GM23338 (cell line): ENCODE data around the gene PKNOX2. TPM values are rescaled to one million over a fixed set of nuclear protein-coding genes. Genes with fewer than 3 reads are reported as not detected.

ENCODE experiments used
- ATAC-seq: fragments of 200-7000 bp; cut with Tn5 transposase; 3 replicates; pipeline ENCODE4 v1.9.1; 2020
- DNase-seq: peaks from one replicate; pipeline ENCODE4 v3.0.0-alpha.2; 2015; ENCODE audit warnings: low spot score
- H2AFZ ChIP-seq: fragments of 200-600 bp; sonication (generic); 2 replicates; pipeline ENCODE4 v1.8.0; 2016; ENCODE audit warnings: antibody characterized with exemption, mild to moderate bottlenecking, moderate library complexity
- H3F3A ChIP-seq: fragments of 200-600 bp; sonication (generic); replicated peaks from 2 replicates; pipeline ENCODE4 v1.8.0; 2017; ENCODE audit warnings: antibody characterized with exemption, mixed run types, low read depth
- H3K27ac ChIP-seq: fragments of 200-600 bp; sonication (generic); 2 replicates; pipeline ENCODE4 v1.6.1; 2016; ENCODE audit warnings: low read depth
- H3K27me3 ChIP-seq: fragments of 200-600 bp; sonication (generic); 2 replicates; pipeline ENCODE4 v1.8.0; 2016; ENCODE audit warnings: mild to moderate bottlenecking, mixed run types, moderate library complexity; ENCODE audit not compliant: insufficient read depth
- H3K36me3 ChIP-seq: fragments of 200-600 bp; sonication (generic); 2 replicates; pipeline ENCODE4 v1.8.0; 2016; ENCODE audit warnings: mild to moderate bottlenecking; ENCODE audit not compliant: insufficient read depth
- H3K4me1 ChIP-seq: fragments of 200-600 bp; sonication (generic); 2 replicates; pipeline ENCODE4 v1.8.0; 2016; ENCODE audit warnings: mild to moderate bottlenecking, moderate library complexity; ENCODE audit not compliant: insufficient read depth
- H3K4me2 ChIP-seq: fragments of 200-600 bp; sonication (generic); 2 replicates; pipeline ENCODE4 v1.7.1; 2017; ENCODE audit warnings: mixed run types
- H3K4me3 ChIP-seq: fragments of 200-600 bp; sonication (generic); 2 replicates; pipeline ENCODE4 v1.6.1; 2016; ENCODE audit warnings: mixed run types
- H3K79me2 ChIP-seq: fragments of 200-600 bp; sonication (generic); replicated peaks from 2 replicates; pipeline ENCODE4 v1.8.0; 2017; ENCODE audit warnings: mild to moderate bottlenecking; ENCODE audit not compliant: insufficient read depth
- H3K9me2 ChIP-seq: fragments of 200-600 bp; sonication (generic); 2 replicates; pipeline ENCODE4 v1.8.0; 2017; ENCODE audit not compliant: insufficient read depth
- H4K20me1 ChIP-seq: fragments of 200-600 bp; sonication (generic); replicated peaks from 2 replicates; pipeline ENCODE4 v1.8.0; 2017; ENCODE audit warnings: mild to moderate bottlenecking; ENCODE audit not compliant: insufficient read depth
- H3K27ac Mint-ChIP-seq: 2 replicates; pipeline ENCODE4 v1.8.0; 2020; ENCODE audit warnings: inconsistent platforms, mild to moderate bottlenecking, moderate library complexity, mixed read lengths
- H3K27me3 Mint-ChIP-seq: 3 replicates; pipeline ENCODE4 v1.8.0; 2022; ENCODE audit warnings: low read depth, mild to moderate bottlenecking, moderate library complexity, mixed read lengths, inconsistent platforms; ENCODE audit not compliant: insufficient read depth, poor library complexity
- H3K36me3 Mint-ChIP-seq: 3 replicates; pipeline ENCODE4 v1.8.0; 2021; ENCODE audit warnings: low read depth, mild to moderate bottlenecking, inconsistent platforms, moderate library complexity, mixed read lengths
- H3K4me1 Mint-ChIP-seq: 3 replicates; pipeline ENCODE4 v1.8.0; 2020; ENCODE audit warnings: mild to moderate bottlenecking, inconsistent platforms, mixed read lengths
- H3K4me3 Mint-ChIP-seq: 3 replicates; pipeline ENCODE4 v1.8.0; 2021; ENCODE audit warnings: moderate library complexity, mild to moderate bottlenecking, inconsistent platforms, mixed read lengths
- H3K9me3 Mint-ChIP-seq: 3 replicates; pipeline ENCODE4 v1.8.0; 2020; ENCODE audit warnings: moderate library complexity, mild to moderate bottlenecking, inconsistent platforms, mixed read lengths
- CREB1 ChIP-seq: fragments of 250-450 bp; sonication (Bioruptor Pico); IDR thresholded peaks from 2 replicates; pipeline ENCODE4 v1.5.0; 2020; ENCODE audit warnings: low read depth, mild to moderate bottlenecking, moderate library complexity
- EZH2 ChIP-seq: fragments of 200-600 bp; sonication (generic); IDR thresholded peaks from one replicate; pipeline ENCODE4 v1.8.0; 2017; ENCODE audit warnings: antibody characterized with exemption, mild to moderate bottlenecking, low read depth; ENCODE audit not compliant: unreplicated experiment
- EZH2phosphoT487 ChIP-seq: fragments of 200-600 bp; sonication (generic); IDR thresholded peaks from one replicate; pipeline ENCODE4 v1.8.1; 2018; ENCODE audit warnings: antibody characterized with exemption; ENCODE audit not compliant: unreplicated experiment
- JUNB ChIP-seq: IDR thresholded peaks from one replicate; pipeline ENCODE4 v1.6.1; 2016; ENCODE audit warnings: antibody characterized with exemption; ENCODE audit not compliant: unreplicated experiment
- NANOG ChIP-seq: IDR thresholded peaks from 2 replicates; pipeline ENCODE4 v1.6.1; 2016; ENCODE audit warnings: antibody characterized with exemption, borderline replicate concordance
- polyA plus RNA-seq: library from polyadenylated mRNA; unstranded; fragments of >200 nt; fragmentation: Nextera tagmentation; extraction: Ambion mirVana; gene quantifications from 2 replicates; pipeline ENCODE4 v1.2.1, GENCODE V29; 2016
- total RNA-seq: library from RNA; depleted of rRNA; stranded (reverse); fragments of >200 nt; shearing (Covaris generic); gene quantifications from 2 replicates; pipeline ENCODE4 v1.2.3, GENCODE V29; 2014
- TF ChIP-seq, protein P1 (sequence below): fragments of 250-450 bp; sonication (Bioruptor Pico); IDR thresholded peaks from 2 replicates; pipeline ENCODE4 v1.5.0; 2020; ENCODE audit warnings: mild to moderate bottlenecking, moderate library complexity
- TF ChIP-seq, protein P2 (sequence below): IDR thresholded peaks from one replicate; pipeline ENCODE4 v1.6.1; 2018; ENCODE audit warnings: antibody characterized with exemption; ENCODE audit not compliant: unreplicated experiment
- TF ChIP-seq, protein P3 (sequence below): IDR thresholded peaks from 2 replicates; pipeline ENCODE4 v1.6.1; 2016; ENCODE audit warnings: antibody characterized with exemption
- TF ChIP-seq, protein P4 (sequence below), 2 experiments: fragments of 200-600 bp in 1 of 2; sonication (generic) in 1 of 2; conservative IDR thresholded peaks; 2 replicates each; pipeline versions ENCODE4 v1.5.1 to v1.6.1; 2016 to 2017; ENCODE audit warnings: antibody characterized with exemption in 2 of 2, low read depth in 2 of 2, mild to moderate bottlenecking in 2 of 2, moderate library complexity in 1 of 2

PKNOX2 gene
- total and polyA plus RNA-seq, 2 experiments from 2014 or later, result 0.42 to 0.83 TPM

DNA sequence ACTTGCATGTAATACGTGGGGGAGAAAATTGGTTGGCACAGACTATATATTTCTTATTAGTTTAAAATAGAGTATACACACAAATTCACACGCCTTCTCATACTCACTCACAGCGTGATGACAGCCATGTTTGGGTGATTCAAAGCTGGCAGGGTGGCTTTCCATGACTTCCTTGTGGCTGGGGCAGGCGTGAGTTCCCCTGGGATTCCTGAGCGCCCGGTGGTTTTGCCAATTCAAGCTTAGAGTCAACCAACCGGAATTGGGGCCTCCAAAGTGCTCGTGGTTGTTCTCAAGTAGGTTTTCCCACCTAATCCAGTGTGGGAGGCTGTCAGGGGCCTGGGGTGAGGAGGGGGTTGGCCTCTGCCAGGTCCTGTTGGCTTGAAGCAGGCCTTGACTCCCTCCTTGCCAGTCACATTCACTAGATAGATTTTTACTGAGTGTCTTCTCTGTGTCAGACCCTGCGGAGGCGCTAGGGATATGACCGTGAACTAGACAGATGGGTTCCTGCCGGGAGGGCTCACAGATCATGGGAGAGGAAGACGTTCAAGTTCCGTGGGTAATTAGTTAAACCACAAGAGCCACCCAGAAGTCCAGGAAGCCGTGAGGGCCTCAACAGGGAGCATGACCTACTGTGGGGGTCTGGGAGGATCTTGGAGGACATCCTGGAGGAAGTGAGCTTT, 11.5 kb downstream of the PKNOX2 start (continued):
- TF ChIP-seq, protein P1, sequence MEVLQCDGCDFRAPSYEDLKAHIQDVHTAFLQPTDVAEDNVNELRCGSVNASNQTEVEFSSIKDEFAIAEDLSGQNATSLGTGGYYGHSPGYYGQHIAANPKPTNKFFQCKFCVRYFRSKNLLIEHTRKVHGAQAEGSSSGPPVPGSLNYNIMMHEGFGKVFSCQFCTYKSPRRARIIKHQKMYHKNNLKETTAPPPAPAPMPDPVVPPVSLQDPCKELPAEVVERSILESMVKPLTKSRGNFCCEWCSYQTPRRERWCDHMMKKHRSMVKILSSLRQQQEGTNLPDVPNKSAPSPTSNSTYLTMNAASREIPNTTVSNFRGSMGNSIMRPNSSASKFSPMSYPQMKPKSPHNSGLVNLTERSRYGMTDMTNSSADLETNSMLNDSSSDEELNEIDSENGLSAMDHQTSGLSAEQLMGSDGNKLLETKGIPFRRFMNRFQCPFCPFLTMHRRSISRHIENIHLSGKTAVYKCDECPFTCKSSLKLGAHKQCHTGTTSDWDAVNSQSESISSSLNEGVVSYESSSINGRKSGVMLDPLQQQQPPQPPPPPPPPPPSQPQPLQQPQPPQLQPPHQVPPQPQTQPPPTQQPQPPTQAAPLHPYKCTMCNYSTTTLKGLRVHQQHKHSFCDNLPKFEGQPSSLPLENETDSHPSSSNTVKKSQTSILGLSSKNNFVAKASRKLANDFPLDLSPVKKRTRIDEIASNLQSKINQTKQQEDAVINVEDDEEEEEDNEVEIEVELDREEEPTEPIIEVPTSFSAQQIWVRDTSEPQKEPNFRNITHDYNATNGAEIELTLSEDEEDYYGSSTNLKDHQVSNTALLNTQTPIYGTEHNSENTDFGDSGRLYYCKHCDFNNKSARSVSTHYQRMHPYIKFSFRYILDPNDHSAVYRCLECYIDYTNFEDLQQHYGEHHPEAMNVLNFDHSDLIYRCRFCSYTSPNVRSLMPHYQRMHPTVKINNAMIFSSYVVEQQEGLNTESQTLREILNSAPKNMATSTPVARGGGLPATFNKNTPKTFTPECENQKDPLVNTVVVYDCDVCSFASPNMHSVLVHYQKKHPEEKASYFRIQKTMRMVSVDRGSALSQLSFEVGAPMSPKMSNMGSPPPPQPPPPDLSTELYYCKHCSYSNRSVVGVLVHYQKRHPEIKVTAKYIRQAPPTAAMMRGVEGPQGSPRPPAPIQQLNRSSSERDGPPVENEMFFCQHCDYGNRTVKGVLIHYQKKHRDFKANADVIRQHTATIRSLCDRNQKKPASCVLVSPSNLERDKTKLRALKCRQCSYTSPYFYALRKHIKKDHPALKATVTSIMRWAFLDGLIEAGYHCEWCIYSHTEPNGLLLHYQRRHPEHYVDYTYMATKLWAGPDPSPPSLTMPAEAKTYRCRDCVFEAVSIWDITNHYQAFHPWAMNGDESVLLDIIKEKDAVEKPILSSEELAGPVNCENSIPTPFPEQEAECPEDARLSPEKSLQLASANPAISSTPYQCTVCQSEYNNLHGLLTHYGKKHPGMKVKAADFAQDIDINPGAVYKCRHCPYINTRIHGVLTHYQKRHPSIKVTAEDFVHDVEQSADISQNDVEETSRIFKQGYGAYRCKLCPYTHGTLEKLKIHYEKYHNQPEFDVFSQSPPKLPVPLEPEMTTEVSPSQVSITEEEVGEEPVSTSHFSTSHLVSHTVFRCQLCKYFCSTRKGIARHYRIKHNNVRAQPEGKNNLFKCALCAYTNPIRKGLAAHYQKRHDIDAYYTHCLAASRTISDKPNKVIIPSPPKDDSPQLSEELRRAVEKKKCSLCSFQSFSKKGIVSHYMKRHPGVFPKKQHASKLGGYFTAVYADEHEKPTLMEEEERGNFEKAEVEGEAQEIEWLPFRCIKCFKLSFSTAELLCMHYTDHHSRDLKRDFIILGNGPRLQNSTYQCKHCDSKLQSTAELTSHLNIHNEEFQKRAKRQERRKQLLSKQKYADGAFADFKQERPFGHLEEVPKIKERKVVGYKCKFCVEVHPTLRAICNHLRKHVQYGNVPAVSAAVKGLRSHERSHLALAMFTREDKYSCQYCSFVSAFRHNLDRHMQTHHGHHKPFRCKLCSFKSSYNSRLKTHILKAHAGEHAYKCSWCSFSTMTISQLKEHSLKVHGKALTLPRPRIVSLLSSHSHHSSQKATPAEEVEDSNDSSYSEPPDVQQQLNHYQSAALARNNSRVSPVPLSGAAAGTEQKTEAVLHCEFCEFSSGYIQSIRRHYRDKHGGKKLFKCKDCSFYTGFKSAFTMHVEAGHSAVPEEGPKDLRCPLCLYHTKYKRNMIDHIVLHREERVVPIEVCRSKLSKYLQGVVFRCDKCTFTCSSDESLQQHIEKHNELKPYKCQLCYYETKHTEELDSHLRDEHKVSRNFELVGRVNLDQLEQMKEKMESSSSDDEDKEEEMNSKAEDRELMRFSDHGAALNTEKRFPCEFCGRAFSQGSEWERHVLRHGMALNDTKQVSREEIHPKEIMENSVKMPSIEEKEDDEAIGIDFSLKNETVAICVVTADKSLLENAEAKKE (CRISPR knock-in tag), result no peak
- TF ChIP-seq CREB1 (no peak), EZH2phosphoT487 (no peak)
- TF ChIP-seq, protein P2, sequence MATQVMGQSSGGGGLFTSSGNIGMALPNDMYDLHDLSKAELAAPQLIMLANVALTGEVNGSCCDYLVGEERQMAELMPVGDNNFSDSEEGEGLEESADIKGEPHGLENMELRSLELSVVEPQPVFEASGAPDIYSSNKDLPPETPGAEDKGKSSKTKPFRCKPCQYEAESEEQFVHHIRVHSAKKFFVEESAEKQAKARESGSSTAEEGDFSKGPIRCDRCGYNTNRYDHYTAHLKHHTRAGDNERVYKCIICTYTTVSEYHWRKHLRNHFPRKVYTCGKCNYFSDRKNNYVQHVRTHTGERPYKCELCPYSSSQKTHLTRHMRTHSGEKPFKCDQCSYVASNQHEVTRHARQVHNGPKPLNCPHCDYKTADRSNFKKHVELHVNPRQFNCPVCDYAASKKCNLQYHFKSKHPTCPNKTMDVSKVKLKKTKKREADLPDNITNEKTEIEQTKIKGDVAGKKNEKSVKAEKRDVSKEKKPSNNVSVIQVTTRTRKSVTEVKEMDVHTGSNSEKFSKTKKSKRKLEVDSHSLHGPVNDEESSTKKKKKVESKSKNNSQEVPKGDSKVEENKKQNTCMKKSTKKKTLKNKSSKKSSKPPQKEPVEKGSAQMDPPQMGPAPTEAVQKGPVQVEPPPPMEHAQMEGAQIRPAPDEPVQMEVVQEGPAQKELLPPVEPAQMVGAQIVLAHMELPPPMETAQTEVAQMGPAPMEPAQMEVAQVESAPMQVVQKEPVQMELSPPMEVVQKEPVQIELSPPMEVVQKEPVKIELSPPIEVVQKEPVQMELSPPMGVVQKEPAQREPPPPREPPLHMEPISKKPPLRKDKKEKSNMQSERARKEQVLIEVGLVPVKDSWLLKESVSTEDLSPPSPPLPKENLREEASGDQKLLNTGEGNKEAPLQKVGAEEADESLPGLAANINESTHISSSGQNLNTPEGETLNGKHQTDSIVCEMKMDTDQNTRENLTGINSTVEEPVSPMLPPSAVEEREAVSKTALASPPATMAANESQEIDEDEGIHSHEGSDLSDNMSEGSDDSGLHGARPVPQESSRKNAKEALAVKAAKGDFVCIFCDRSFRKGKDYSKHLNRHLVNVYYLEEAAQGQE, result no peak

DNA sequence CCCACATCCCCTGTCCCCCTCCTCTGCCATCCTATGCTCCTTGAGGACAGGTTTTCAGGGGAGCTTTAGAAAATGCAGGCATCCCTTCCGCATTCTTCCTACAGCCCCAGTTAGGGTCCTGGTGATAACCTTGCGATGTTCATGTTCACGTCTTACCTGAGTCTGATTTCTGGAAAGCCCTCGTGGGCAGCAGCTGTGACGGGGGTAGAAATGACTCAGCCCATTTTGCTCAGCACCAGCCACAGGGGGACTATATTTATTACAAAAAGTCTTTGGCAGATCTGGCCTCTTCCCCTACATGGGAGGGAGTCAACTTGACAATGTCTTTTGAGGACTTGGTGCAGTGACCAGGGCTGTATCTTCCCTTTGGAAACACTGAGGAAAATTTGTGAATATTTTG, 12.3 kb downstream of the PKNOX2 start:
- peaks cover 23% of the 10 kb centered on the region for H3K27me3 Mint-ChIP-seq
- Histone ChIP-seq H3K27me3 (no peaks in the 10 kb centered on the region), H3F3A (no peaks in the 10 kb centered on the region), H3K36me3 (no peaks in the 10 kb centered on the region), H3K4me1 (peaks cover 16% of the 10 kb centered on the region), H3K4me2 (no peak overlapping the region), H3K79me2 (no peaks in the 10 kb centered on the region), H2AFZ (no peak overlapping the region), H3K27ac (no peak overlapping the region), H3K4me3 (no peak overlapping the region), H3K9me2 (no peaks in the 10 kb centered on the region; the same call in 1 of the 2 replicates), H4K20me1 (no peaks in the 10 kb centered on the region)
- no peak overlapping the region for H3K4me3 Mint-ChIP-seq
- DNase-seq, result no peak
- peak; percentile 12; the same call in 1 of the 3 replicates for ATAC-seq
- no peaks in the 10 kb centered on the region for H3K36me3 Mint-ChIP-seq
- H3K9me3 Mint-ChIP-seq, result no peaks in the 10 kb centered on the region
- H3K4me1 Mint-ChIP-seq, result peaks cover 49% of the 10 kb centered on the region
- no peak overlapping the region for H3K27ac Mint-ChIP-seq
- TF ChIP-seq JUNB (no peak), EZH2 (no peak), NANOG (no peak)
- TF ChIP-seq, protein P3, sequence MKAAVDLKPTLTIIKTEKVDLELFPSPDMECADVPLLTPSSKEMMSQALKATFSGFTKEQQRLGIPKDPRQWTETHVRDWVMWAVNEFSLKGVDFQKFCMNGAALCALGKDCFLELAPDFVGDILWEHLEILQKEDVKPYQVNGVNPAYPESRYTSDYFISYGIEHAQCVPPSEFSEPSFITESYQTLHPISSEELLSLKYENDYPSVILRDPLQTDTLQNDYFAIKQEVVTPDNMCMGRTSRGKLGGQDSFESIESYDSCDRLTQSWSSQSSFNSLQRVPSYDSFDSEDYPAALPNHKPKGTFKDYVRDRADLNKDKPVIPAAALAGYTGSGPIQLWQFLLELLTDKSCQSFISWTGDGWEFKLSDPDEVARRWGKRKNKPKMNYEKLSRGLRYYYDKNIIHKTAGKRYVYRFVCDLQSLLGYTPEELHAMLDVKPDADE, result no peak
- TF ChIP-seq, protein P4, sequence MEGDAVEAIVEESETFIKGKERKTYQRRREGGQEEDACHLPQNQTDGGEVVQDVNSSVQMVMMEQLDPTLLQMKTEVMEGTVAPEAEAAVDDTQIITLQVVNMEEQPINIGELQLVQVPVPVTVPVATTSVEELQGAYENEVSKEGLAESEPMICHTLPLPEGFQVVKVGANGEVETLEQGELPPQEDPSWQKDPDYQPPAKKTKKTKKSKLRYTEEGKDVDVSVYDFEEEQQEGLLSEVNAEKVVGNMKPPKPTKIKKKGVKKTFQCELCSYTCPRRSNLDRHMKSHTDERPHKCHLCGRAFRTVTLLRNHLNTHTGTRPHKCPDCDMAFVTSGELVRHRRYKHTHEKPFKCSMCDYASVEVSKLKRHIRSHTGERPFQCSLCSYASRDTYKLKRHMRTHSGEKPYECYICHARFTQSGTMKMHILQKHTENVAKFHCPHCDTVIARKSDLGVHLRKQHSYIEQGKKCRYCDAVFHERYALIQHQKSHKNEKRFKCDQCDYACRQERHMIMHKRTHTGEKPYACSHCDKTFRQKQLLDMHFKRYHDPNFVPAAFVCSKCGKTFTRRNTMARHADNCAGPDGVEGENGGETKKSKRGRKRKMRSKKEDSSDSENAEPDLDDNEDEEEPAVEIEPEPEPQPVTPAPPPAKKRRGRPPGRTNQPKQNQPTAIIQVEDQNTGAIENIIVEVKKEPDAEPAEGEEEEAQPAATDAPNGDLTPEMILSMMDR (conservative IDR thresholded peaks at IDR 0.05; ENCODE audit: low read depth in 2 of 2), result no peak
